Measurements from ENCODE around the gene CLIP1.
A peak's percentile ranks its signal among the peaks of the same experiment; 100 is the strongest.
"Not testable (repeated sequence)": the region's sequence is repeated elsewhere in the genome, so short reads cannot be mapped to it uniquely, and the experiment has no call there.

The CLIP1 gene

GRCh38 chr12:122435186-122435585 lies 12.7 kb upstream of the CLIP1 start:
- TF ChIP-seq GABPA (IDR thresholded peaks at IDR 0.05; ENCODE audit: low read depth) (no peak), POLR2AphosphoS5 (IDR thresholded peaks at IDR 0.05; ENCODE audit: low read depth) (no peak), SPI1 (IDR thresholded peaks at IDR 0.05; ENCODE audit: borderline replicate concordance, low read depth) (no peak)
- TF ChIP-seq, protein P1, sequence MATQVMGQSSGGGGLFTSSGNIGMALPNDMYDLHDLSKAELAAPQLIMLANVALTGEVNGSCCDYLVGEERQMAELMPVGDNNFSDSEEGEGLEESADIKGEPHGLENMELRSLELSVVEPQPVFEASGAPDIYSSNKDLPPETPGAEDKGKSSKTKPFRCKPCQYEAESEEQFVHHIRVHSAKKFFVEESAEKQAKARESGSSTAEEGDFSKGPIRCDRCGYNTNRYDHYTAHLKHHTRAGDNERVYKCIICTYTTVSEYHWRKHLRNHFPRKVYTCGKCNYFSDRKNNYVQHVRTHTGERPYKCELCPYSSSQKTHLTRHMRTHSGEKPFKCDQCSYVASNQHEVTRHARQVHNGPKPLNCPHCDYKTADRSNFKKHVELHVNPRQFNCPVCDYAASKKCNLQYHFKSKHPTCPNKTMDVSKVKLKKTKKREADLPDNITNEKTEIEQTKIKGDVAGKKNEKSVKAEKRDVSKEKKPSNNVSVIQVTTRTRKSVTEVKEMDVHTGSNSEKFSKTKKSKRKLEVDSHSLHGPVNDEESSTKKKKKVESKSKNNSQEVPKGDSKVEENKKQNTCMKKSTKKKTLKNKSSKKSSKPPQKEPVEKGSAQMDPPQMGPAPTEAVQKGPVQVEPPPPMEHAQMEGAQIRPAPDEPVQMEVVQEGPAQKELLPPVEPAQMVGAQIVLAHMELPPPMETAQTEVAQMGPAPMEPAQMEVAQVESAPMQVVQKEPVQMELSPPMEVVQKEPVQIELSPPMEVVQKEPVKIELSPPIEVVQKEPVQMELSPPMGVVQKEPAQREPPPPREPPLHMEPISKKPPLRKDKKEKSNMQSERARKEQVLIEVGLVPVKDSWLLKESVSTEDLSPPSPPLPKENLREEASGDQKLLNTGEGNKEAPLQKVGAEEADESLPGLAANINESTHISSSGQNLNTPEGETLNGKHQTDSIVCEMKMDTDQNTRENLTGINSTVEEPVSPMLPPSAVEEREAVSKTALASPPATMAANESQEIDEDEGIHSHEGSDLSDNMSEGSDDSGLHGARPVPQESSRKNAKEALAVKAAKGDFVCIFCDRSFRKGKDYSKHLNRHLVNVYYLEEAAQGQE (IDR thresholded peaks at IDR 0.05; ENCODE audit: insufficient replicate concordance, low read depth) = no peak
- TF ChIP-seq, protein P2, sequence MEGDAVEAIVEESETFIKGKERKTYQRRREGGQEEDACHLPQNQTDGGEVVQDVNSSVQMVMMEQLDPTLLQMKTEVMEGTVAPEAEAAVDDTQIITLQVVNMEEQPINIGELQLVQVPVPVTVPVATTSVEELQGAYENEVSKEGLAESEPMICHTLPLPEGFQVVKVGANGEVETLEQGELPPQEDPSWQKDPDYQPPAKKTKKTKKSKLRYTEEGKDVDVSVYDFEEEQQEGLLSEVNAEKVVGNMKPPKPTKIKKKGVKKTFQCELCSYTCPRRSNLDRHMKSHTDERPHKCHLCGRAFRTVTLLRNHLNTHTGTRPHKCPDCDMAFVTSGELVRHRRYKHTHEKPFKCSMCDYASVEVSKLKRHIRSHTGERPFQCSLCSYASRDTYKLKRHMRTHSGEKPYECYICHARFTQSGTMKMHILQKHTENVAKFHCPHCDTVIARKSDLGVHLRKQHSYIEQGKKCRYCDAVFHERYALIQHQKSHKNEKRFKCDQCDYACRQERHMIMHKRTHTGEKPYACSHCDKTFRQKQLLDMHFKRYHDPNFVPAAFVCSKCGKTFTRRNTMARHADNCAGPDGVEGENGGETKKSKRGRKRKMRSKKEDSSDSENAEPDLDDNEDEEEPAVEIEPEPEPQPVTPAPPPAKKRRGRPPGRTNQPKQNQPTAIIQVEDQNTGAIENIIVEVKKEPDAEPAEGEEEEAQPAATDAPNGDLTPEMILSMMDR (IDR thresholded peaks at IDR 0.05; ENCODE audit: insufficient read depth, low read length) = no peak
- Histone ChIP-seq H3K27ac (replicated peaks) (no peak overlapping the region), H3K27me3 (ENCODE audit: insufficient read depth, poor library complexity, severe bottlenecking) (no peaks in the 10 kb centered on the region), H3K4me3 (replicated peaks; ENCODE audit: insufficient read depth, low read length) (no peak overlapping the region)
- DNase-seq (ENCODE audit: low read depth in 1 of 2, low spot score in 1 of 2) = no peak

DNA sequence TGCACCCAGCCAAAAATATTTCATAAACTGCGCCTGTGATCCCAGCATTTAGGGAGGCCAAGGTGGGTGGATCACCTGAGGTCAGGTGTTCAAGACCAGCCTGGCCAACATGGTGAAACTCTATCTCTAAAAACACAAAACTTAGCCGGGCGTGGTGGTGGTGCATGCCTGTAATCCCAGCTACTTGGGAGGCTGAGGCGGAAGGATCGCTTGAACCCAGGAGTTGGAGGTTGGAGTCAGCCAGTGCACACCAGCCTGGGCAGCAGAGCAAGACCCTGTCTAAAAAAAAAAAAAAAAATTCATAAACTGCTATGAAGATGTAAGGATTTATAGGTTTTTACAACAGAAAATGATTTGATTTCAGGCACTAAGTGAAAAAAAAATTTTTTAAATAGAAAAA lies 6.6 kb upstream of the CLIP1 start:
- not testable (repeated sequence) for H3K27ac ChIP-seq (replicated peaks); DNase-seq (ENCODE audit: low read depth in 1 of 2, low spot score in 1 of 2); H3K27me3 ChIP-seq (ENCODE audit: insufficient read depth, poor library complexity, severe bottlenecking); H3K4me3 ChIP-seq (replicated peaks; ENCODE audit: insufficient read depth, low read length)

DNA sequence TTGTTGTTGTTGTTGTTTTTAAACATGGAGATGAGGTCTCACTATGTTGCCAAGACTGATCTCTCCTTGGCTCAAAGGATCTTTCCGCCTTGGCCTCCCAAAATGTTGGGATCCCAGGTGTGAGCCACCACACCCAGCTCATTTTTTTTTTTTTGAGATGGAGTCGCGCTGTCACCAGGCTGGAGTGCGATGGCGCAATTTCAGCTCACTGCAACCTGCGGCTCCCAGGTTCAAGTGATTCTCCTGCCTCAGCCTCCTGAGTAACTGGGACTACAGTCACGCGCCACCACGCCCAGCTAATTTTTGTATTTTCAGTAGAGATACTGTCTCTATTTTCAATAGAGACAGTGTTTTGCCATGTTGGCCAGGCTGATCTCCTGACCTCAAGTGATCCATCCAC lies 4.9 kb upstream of the CLIP1 start:
- DNase-seq (ENCODE audit: low read depth in 1 of 2, low spot score in 1 of 2) = no peak
- no peak for TF ChIP-seq SPI1 (IDR thresholded peaks at IDR 0.05; ENCODE audit: borderline replicate concordance, low read depth)
- TF ChIP-seq GABPA (IDR thresholded peaks at IDR 0.05; ENCODE audit: low read depth) = no peak
- TF ChIP-seq, protein P1 (IDR thresholded peaks at IDR 0.05; ENCODE audit: insufficient replicate concordance, low read depth) = no peak
- TF ChIP-seq, protein P2 (IDR thresholded peaks at IDR 0.05; ENCODE audit: insufficient read depth, low read length) = no peak
- no peak for TF ChIP-seq POLR2AphosphoS5 (IDR thresholded peaks at IDR 0.05; ENCODE audit: low read depth)
- Histone ChIP-seq H3K27ac (replicated peaks) (no peak overlapping the region), H3K4me3 (replicated peaks; ENCODE audit: insufficient read depth, low read length) (no peak overlapping the region), H3K27me3 (ENCODE audit: insufficient read depth, poor library complexity, severe bottlenecking) (no peaks in the 10 kb centered on the region)

DNA sequence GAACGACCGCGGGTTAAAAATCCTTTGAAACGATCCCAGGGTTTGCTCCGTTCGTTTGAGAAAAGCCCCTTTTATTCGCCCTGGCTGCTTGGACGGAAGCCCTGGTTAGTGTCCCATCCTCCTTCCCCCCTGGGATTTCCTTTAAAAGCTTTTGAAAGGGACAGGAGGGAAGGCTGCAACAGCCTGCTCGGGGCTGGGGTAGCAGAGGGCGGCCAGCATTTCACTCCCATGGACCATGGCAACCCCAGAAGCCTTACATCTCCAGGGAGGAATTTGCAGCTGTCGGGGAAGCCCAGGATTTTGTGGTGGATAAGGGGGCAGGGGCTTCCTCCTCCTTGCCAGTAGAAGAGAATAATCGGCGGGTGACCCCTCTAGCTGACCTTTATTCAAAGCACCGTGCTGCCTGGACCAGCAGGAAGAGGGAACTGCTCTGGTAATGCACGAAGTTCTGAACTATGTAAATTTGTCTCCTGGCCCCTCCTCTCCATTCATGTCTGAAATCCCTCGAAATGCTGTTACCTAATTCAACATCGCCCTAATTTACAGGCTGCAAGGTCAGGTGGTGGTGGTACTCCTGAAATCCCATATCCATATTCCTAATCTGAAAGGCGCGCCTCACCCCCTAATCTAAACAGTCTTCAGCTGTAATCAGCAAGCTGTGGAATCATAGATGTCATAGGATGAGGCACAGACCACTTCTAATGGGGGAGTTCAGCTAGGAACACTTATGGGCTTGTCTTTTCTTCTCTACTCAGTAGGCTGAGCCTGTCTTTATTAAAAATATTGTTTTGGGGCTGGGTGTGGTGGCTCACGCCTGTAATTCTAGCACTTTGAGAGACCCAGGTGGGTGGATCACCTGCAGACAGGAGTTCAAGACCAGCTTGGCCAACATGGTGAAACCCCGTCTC lies 1.0 kb upstream of the CLIP1 start:
- no peak overlapping the region for H3K27ac ChIP-seq (replicated peaks)
- TF ChIP-seq POLR2AphosphoS5 (IDR thresholded peaks at IDR 0.05; ENCODE audit: low read depth) (no peak), SPI1 (IDR thresholded peaks at IDR 0.05; ENCODE audit: borderline replicate concordance, low read depth) (peak; percentile 12; the same call in 1 of the 2 replicates)
- peak in 1 of 2 experiments; percentile 11 for DNase-seq (ENCODE audit: low read depth in 1 of 2, low spot score in 1 of 2)
- H3K27me3 ChIP-seq (ENCODE audit: insufficient read depth, poor library complexity, severe bottlenecking) = no peaks in the 10 kb centered on the region
- peak overlapping the region; percentile 51 for H3K4me3 ChIP-seq (replicated peaks; ENCODE audit: insufficient read depth, low read length)
